ENCODE results near the gene UQCRHL. TPM values are rescaled to one million over a fixed set of nuclear protein-coding genes. Genes with fewer than 3 reads are reported as not detected.

The UQCRHL gene
- total RNA-seq, 1 donor from 2014 or later = 1.5 TPM

GRCh38 chr1:15803380-15803779, 4.1 kb downstream of the UQCRHL start:
- DNase-seq (ENCODE audit: low spot score) (no peak), ATAC-seq (no peak)
- intact Hi-C loops (cut with DNase I) = no loop called here

DNA sequence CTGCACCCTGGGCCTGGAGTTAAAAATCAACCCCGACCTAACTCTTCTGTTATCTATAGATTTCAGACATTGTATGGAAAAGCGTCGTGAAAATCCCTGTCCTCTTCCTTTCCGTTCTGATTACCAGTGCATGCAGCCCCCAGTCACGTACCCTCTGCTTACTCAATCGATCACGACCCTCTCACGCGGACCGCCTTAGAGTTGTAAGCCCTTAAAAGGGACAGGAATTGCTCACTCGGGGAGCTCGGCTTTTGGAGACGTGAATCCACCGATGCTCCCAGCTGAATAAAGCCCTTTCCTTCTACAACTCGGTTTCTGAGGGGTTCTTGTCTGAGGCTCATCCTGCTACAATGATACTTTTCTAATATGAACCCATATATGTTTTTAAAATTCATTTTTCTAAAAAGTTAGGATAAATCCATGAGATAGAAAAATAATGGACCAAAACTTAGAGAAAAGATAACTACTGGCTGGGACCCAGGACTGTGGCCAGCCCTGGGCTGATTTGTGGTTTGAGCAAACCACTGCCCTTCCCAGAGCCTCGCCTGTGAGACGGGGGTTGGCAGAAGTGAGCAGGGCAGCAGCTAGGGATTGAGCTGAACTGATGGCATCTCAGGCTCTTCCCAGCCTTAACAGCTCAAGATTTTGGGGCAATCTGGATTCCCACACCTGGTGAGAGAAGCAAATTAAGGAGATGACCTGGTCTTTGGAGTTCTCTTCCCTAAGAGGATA, 5.0 kb downstream of the UQCRHL start:
- intact Hi-C loops (cut with DNase I) = no loop called here
- no peak for ATAC-seq
- no peak for DNase-seq (ENCODE audit: low spot score)

DNA sequence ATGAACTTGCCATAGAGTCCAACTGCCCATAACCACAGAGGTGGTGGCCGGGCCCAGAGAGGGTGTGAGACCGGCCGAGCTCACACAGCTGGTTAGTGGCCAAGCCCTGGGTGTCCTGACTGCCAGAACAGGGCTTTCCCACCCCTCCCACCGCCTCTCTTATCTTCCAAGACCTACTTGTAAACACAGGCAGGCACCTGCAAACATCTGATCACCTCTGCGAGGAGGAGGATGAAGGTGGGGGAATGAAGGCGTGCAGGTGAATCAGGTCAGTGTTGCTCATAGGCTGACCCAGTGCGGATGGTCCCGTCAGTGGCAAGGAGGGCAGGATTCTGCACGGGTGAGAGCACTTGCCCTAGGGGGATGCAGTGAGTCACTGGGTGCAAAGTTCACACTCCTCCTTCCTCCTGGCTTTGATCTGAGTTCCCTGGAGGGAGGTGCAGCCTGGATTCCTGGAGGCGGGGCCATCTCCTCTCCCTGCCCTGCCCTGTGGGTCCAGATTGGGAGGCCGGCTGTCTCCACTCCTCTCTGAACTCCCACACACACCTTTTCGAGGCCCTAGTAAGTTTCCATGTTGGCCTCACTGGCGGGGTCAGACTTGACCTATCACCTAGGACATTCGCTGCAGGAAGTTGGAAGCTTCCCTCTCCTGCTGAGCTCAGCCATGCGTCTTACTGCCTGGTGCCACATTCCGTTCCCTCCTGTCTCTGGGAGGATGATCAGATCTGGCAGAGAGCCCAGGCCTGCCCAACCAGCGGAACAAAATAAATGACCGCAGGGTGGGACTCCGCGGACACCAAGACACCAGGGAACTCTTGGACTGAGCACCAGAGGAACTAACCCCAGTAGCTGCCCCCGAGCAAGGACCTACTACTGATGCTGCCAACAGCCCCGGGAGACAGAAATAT, 7.3 kb downstream of the UQCRHL start:
- peak; percentile 67 for DNase-seq (ENCODE audit: low spot score)
- peak; percentile 79 for ATAC-seq
- intact Hi-C loops (cut with DNase I) = loop anchor here (10.0 kb wide), 1 partner anchor 255 kb away; no protein-coding TSS in a partner anchor

- intact Hi-C loops (cut with DNase I) = loop anchor here (10.0 kb wide), 1 partner anchor 256 kb away; no protein-coding TSS in a partner anchor
- ATAC-seq = peak; percentile 92
- peak; percentile 73 for DNase-seq (ENCODE audit: low spot score)
These were observed 8.2 kb downstream of the UQCRHL start for GRCh38 chr1:15799004-15799867.

DNA sequence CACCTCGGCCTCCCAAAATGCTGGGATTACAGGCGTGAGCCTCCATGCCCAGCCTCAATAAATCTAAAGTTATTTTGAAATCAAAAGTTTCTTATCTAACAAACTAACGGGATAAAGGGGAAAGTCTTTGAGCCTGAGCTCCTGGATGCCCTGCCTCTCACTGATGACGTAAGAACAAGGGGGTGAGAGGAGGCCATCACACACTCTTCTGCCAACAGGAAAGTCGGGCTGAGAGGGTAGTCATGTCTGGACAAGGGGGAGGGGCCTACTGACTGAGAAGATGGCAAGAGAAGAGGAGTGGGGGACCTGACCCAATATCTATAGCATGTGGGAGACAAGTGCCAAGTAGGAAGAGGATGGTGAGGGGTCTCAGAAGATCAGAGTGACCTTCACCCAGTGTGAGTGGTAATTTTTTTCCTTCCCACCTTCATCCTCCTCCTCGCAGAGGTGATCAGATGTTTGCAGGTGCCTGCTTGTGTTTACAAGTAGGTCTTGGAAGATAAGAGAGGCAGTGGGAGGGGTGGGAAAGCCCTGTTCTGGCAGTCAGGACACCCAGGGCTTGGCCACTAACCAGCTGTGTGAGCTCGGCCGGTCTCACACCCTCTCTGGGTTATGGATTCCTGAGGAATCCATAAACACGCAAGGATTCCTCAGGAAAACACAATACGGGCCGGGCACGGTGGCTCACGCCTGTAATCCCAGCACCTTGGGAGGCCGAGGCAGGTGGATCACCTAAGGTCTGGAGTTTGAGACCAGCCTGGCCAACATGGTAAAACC, 9.6 kb downstream of the UQCRHL start:
- no peak for DNase-seq (ENCODE audit: low spot score)
- ATAC-seq = no peak
- intact Hi-C loops (cut with DNase I) = loop anchor here (10.0 kb wide), 1 partner anchor 257 kb away; no protein-coding TSS in a partner anchor

- ATAC-seq = no peak
- no peak for DNase-seq (ENCODE audit: low spot score)
- intact Hi-C loops (cut with DNase I) = loop anchor here (10.0 kb wide), 1 partner anchor 259 kb away; no protein-coding TSS in a partner anchor
These were observed 11.4 kb downstream of the UQCRHL start for GRCh38 chr1:15796086-15796462.

- no peak for ATAC-seq
- intact Hi-C loops (cut with DNase I) = no loop called here
These were observed 18.7 kb downstream of the UQCRHL start for GRCh38 chr1:15788624-15789301.

DNA sequence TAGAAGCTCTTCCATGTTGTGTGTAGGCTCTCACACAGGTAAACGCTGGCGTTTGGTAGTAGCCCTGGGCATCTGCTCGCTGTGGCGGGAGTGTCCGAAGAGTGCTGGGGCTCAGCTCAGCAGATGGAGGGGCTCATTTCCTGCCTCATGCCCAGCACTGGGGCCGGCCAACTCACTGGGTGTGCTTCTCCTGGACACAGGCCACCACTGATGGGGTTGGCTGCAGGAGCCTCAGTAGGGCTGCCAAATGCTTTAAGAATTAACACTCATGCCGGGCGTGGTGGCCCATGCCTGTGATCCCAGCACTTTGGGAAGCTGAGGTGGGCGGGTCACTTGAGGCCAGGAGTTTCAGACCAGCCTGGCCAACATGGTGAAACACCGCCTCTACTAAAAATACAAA, 20.9 kb downstream of the UQCRHL start:
- ATAC-seq (peak; percentile 78), DNase-seq (ENCODE audit: low spot score) (no peak)
- intact Hi-C loops (cut with DNase I) = no loop called here

More at GRCh38 chr1:15788624-15789301, 18.7 kb downstream of the UQCRHL start:
- DNase-seq (ENCODE audit: low spot score) = no peak

DNA sequence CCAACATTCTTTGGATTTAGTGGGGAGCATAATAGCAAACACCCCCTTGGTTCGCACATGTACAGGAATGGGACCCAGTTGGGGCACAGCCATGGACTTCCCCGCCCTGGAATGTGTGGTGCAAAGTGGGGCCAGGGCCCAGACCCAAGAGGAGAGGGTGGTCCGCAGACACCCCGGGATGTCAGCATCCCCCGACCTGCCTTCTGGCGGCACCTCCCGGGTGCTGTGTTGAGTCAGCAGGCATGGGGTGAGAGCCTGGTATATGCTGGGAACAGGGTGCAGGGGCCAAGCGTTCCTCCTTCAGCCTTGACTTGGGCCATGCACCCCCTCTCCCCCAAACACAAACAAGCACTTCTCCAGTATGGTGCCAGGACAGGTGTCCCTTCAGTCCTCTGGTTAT, 21.8 kb downstream of the UQCRHL start:
- intact Hi-C loops (cut with DNase I) = no loop called here
- DNase-seq (ENCODE audit: low spot score) (no peak), ATAC-seq (peak; percentile 20)

DNA sequence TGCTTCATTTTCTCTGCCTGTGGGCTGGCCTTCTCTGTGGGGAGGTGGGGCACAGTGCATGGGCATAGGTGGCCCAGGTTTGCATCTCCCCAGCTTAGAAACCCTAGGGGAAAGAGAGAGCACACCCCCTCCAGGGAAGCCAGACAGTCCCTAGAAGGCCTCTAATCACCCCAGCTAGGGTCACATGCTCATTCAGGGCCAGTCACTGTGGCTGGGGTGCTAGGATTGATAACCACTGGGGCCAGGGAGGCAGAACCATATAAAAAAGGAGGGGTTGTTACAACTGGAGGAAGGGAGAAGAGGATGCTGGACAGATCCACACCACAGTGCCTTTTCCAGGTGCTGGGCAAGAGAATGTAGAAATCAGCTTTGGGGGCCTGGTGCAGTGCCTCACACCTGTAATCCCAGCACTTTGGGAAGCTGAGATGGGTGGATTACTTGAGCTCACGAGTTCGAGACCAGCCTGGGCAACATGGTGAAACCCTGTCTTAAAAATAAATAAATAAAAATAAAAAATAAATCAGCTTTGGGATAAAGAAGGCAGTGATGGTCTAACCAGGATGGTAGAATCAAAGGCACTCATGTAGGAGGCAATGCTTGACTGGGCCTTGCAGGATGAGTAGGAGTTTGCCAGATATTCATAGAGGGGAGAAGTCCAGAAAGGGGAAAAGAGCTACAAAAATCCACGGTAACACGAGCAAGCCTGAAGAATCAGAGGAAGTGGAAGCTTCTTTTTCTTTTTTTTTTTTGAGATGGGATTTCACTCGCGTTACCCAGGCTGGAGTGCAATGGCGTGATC, 29.3 kb downstream of the UQCRHL start:
- no peak for ATAC-seq
- DNase-seq (ENCODE audit: low spot score) = no peak
- intact Hi-C loops (cut with DNase I) = no loop called here

DNA sequence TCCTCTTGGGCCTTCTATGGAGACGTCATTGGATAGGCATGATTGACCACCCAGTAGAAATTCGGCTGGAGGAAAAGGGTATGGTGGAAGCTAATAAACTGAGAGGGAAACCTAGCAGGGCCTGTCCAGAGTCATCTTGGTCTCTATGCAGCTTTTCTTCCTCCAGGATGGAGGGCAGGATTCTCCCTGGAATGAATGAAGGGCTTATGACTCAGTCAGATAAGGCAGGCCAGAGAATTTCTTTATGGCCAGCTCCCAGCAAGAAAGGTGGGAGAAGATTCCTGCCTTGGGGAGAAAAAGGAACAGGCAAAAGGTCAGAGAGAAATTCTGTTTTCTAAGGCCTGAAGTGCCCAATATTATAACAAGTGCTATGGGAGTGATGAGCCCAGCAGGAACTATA, 31.7 kb downstream of the UQCRHL start:
- DNase-seq (ENCODE audit: low spot score) (no peak), ATAC-seq (no peak)
- intact Hi-C loops (cut with DNase I) = no loop called here

DNA sequence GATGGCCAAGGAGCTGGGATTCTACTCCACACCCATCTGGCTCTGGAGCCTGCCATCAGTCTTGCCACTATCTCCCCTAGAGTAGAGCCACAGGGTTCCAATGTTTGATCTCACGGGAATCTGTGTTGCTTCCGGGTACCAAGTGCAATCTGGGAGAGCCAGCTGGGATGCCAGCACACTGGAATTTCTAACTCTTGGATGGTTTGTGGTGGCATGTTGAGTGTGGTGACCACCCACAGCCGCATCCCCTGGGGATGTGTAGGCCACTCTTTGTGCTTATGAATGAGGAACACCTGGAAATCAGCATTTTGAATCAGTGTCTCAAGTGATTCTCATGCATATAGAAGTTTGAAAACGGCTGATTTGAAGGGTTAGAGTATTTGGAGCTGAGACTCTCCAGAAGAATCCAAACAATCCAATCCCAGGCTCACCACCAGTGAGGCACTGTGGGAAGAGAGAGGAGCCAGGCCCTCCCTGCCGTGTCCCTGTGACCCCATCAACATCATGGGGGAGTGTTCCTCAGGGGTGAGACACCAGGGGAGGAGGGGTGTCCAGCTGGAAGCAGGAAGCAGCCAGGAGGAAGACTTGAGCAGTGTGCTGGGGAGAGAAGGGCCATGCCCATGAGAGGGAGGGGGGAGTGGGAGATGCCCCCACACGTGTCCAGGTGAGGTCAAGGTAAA, 35.5 kb downstream of the UQCRHL start:
- intact Hi-C loops (cut with DNase I) = no loop called here
- no peak for ATAC-seq
- no peak for DNase-seq (ENCODE audit: low spot score)

GRCh38 chr1:15770313-15770962, 37.0 kb downstream of the UQCRHL start:
- DNase-seq (ENCODE audit: low spot score) (no peak), ATAC-seq (no peak)
- intact Hi-C loops (cut with DNase I) = no loop called here

- no peak for ATAC-seq
- no peak for DNase-seq (ENCODE audit: low spot score)
- intact Hi-C loops (cut with DNase I) = no loop called here
These were observed 39.1 kb downstream of the UQCRHL start for GRCh38 chr1:15768388-15768787.

GRCh38 chr1:15767941-15768340, 39.5 kb downstream of the UQCRHL start:
- ATAC-seq (no peak), DNase-seq (ENCODE audit: low spot score) (no peak)
- intact Hi-C loops (cut with DNase I) = no loop called here

Data from sciatic nerve (tissue), 2 donors.